ENCODE measurements around the gene EFCAB11. TPM values are rescaled to one million over a fixed set of nuclear protein-coding genes. Genes with fewer than 3 reads are reported as not detected.
A peak's percentile ranks its signal among the peaks of the same experiment; 100 is the strongest.

EFCAB11 gene
- total RNA-seq, 1 donor from 2014 or later: 7.5 TPM

- Histone ChIP-seq H3K36me3 (ENCODE audit: insufficient read depth, low read length) (no peaks in the 10 kb centered on the region), H3K79me2 (ENCODE audit: insufficient read depth, low read length) (no peaks in the 10 kb centered on the region), H2AFZ (ENCODE audit: low read depth, low read length) (no peak overlapping the region), H3K9ac (ENCODE audit: low read length) (no peak overlapping the region), H4K20me1 (ENCODE audit: insufficient read depth, low read length) (no peaks in the 10 kb centered on the region), H3K4me1 (ENCODE audit: insufficient read depth, low read length) (peaks cover 6% of the 10 kb centered on the region), H3K4me3 (ENCODE audit: insufficient read depth, low read depth, low read length) (no peak overlapping the region), H3K27me3 (ENCODE audit: insufficient read depth, low read length) (no peaks in the 10 kb centered on the region), H3K9me3 (ENCODE audit: insufficient read depth, low read depth, low read length) (peaks cover 6% of the 10 kb centered on the region), H3K4me2 (ENCODE audit: low read length) (no peak overlapping the region), H3K27ac (ENCODE audit: low read depth, low read length) (no peak overlapping the region)
- no peak for TF ChIP-seq CTCF (IDR thresholded peaks at IDR 0.05; ENCODE audit: insufficient read depth, low read depth, low read length)
- DNase-seq (ENCODE audit: low read depth) (no peak), FAIRE-seq (no peak)
- Mint-ChIP-seq H3K4me1 (ENCODE audit: low read depth, unreplicated experiment) (peaks cover 1% of the 10 kb centered on the region), H3K27me3 (ENCODE audit: low read depth, unreplicated experiment) (peaks cover 3% of the 10 kb centered on the region), H3K9me3 (ENCODE audit: unreplicated experiment) (peaks cover 6% of the 10 kb centered on the region), H3K27ac (ENCODE audit: unreplicated experiment) (no peak overlapping the region), H3K4me3 (ENCODE audit: unreplicated experiment) (no peak overlapping the region), H3K36me3 (ENCODE audit: low read depth, unreplicated experiment) (peaks cover 4% of the 10 kb centered on the region)
Observed at GRCh38 chr14:89862856-89863255, 91.7 kb downstream of the EFCAB11 start.

- H3K27ac Mint-ChIP-seq (ENCODE audit: unreplicated experiment): no peak overlapping the region
- Histone ChIP-seq H3K4me3 (ENCODE audit: insufficient read depth, low read depth, low read length) (no peak overlapping the region), H3K9ac (ENCODE audit: low read length) (no peak overlapping the region), H3K27ac (ENCODE audit: low read depth, low read length) (no peak overlapping the region), H3K9me3 (ENCODE audit: insufficient read depth, low read depth, low read length) (no peaks in the 10 kb centered on the region), H3K36me3 (ENCODE audit: insufficient read depth, low read length) (no peaks in the 10 kb centered on the region), H2AFZ (ENCODE audit: low read depth, low read length) (no peak overlapping the region), H3K27me3 (ENCODE audit: insufficient read depth, low read length) (no peaks in the 10 kb centered on the region), H4K20me1 (ENCODE audit: insufficient read depth, low read length) (no peaks in the 10 kb centered on the region), H3K4me1 (ENCODE audit: insufficient read depth, low read length) (peaks cover 12% of the 10 kb centered on the region), H3K79me2 (ENCODE audit: insufficient read depth, low read length) (no peaks in the 10 kb centered on the region), H3K4me2 (ENCODE audit: low read length) (no peak overlapping the region)
- peaks cover 2% of the 10 kb centered on the region for H3K9me3 Mint-ChIP-seq (ENCODE audit: unreplicated experiment)
- TF ChIP-seq EZH2 (IDR thresholded peaks at IDR 0.05; ENCODE audit: insufficient read depth, low read length) (no peak), CTCF (IDR thresholded peaks at IDR 0.05; ENCODE audit: insufficient read depth, low read depth, low read length) (no peak)
- H3K36me3 Mint-ChIP-seq (ENCODE audit: low read depth, unreplicated experiment): peaks cover 2% of the 10 kb centered on the region
- H3K27me3 Mint-ChIP-seq (ENCODE audit: low read depth, unreplicated experiment): peaks cover 3% of the 10 kb centered on the region
- H3K4me1 Mint-ChIP-seq (ENCODE audit: low read depth, unreplicated experiment): peaks cover 1% of the 10 kb centered on the region
- DNase-seq (ENCODE audit: low read depth) (no peak), FAIRE-seq (no peak)
- H3K4me3 Mint-ChIP-seq (ENCODE audit: unreplicated experiment): no peak overlapping the region
Observed at GRCh38 chr14:89861630-89862029, 92.9 kb downstream of the EFCAB11 start.

- TF ChIP-seq CTCF (IDR thresholded peaks at IDR 0.05; ENCODE audit: insufficient read depth, low read depth, low read length) (no peak), EZH2 (IDR thresholded peaks at IDR 0.05; ENCODE audit: insufficient read depth, low read length) (no peak)
- Mint-ChIP-seq H3K27me3 (ENCODE audit: low read depth, unreplicated experiment) (peaks cover 3% of the 10 kb centered on the region), H3K4me1 (ENCODE audit: low read depth, unreplicated experiment) (peaks cover 10% of the 10 kb centered on the region), H3K36me3 (ENCODE audit: low read depth, unreplicated experiment) (no peaks in the 10 kb centered on the region), H3K4me3 (ENCODE audit: unreplicated experiment) (no peak overlapping the region), H3K27ac (ENCODE audit: unreplicated experiment) (no peak overlapping the region), H3K9me3 (ENCODE audit: unreplicated experiment) (peaks cover 2% of the 10 kb centered on the region)
- Histone ChIP-seq H3K27ac (ENCODE audit: low read depth, low read length) (no peak overlapping the region), H3K79me2 (ENCODE audit: insufficient read depth, low read length) (no peaks in the 10 kb centered on the region), H3K9me3 (ENCODE audit: insufficient read depth, low read depth, low read length) (no peaks in the 10 kb centered on the region), H3K27me3 (ENCODE audit: insufficient read depth, low read length) (no peaks in the 10 kb centered on the region), H3K36me3 (ENCODE audit: insufficient read depth, low read length) (no peaks in the 10 kb centered on the region), H4K20me1 (ENCODE audit: insufficient read depth, low read length) (no peaks in the 10 kb centered on the region), H2AFZ (ENCODE audit: low read depth, low read length) (no peak overlapping the region), H3K4me2 (ENCODE audit: low read length) (no peak overlapping the region), H3K9ac (ENCODE audit: low read length) (no peak overlapping the region), H3K4me1 (ENCODE audit: insufficient read depth, low read length) (peaks cover 20% of the 10 kb centered on the region), H3K4me3 (ENCODE audit: insufficient read depth, low read depth, low read length) (no peak overlapping the region)
- FAIRE-seq: no peak
- peak; percentile 40 for DNase-seq (ENCODE audit: low read depth)
Observed at GRCh38 chr14:89858089-89858488, 96.4 kb downstream of the EFCAB11 start.
